Endometrium (tissue), 2 donors: ENCODE results near the gene HLTF.

Experiments used
- FAIRE-seq: peaks from 2 replicates; lab custom pipeline; 2012; peaks lifted over from hg19 to GRCh38; lab: Jason Lieb, UNC
- donor health status: control.
- donor health status: control.

The HLTF gene

DNA sequence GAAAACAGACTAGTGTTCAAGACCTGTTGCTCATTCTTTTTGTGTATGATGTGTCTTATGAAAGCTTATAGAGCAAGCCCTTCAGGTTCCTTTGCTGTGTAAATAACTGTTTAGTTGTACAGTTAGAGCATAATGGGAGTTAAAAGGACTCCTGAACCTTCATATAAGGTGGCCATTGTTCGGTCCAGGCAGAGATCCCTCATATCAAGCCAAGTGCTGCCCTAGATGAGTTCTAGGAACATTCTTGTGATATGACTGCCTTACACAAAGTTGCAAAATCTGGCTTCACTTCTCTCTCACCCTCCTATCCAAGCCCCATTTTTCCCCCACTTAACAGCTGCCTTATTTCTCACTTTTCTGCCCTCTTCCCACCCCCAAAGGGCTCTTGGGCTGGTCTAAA is 68.1 kb downstream of the HLTF start:
- FAIRE-seq: no peak

DNA sequence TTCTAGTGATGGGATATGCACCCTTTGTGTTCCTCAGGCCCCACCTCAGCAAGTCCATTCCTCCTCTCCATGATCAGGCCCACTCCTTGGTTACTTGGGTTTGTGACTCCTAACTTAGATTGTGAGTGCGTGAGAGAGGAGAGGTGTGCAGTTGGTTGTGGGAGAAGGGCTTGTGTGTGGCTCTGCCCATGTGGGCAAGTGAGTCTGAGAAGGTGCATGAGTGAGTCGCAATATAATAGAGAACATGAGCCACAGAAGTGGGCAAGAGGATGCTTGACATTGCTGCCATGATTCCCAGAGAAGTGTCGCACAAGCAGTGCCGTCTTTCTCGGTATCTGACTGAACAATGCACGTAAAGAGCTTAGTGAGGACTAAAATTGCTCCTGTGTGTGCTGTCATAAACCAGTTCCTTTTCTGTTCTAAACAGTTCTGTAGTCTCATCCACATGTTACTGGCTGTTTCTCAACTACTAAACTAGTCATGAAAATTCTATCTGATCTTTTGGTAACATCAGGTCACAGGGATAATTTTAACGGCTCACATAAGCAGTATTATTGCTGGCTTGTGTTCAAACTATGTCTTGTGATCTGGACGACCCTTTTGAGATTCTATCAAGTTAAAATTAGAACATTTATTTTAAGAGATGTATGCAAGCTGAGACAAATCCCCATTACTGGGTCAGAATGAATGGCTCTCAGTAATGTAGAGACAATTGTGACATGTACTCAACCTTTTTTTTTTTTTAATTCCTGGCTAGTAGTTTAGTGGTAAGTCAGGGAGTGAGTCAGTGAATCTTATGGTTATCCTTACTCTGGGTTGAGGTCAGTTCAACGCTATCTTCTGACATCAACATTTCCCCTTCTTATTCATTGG is 69.4 kb downstream of the HLTF start:
- no peak for FAIRE-seq

DNA sequence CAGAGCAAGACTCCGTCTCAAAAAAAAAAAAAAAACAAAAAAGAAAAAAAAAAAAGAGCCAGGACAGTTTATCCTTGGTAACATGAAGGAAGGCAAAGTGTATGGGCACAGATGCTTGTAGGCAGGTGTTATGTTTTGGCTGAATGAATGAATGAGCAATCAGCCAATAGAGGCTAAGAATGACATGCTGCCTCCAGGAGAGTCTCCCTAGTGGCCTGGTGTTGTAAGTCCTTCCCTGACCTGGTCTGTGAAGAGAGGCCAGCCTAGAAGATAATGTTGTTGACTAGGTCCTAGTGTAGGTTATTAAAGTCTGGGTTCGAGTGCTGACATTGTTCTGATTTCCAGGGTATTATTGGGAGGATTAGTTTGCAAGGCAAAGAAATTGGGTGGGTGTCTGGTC is 70.1 kb downstream of the HLTF start:
- no peak for FAIRE-seq

DNA sequence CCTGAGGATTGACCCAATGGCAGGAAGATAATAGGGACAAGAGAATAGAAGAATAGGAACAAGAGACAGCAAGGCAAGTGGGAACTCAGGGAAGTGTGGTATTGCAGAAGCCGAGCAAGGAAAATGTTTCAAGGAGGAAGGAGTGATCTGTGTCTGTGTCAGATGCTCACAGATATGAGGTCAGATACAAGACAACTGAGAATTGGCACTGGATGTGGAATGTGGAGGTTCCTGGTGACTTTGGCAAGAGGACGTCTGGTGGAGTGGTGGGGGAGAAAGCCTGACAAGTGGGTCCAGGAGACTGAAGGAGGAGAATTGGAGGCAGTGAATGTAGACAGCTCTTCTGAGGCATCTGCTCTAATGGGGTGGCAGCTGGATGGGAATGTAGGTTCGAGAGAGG is 70.9 kb downstream of the HLTF start:
- FAIRE-seq: no peak

DNA sequence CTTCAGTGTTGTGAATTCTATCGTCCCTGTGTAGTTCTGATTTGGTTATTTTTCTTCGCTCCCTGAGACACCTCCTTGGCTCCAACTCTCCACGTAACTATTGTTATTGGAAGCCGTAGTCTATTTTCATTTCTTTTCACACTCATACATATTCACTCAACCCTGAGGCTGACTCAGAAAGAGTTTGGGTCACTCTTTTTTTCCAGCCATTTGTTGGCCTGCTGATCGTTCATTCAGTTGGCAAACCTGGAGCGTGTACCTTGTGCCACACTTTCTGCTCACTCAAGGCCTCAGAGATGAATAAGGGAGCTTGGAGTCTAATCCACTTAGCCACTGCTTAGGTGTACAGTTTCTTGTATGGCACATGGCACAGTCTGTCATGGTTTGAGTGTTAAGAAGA is 72.6 kb downstream of the HLTF start:
- no peak for FAIRE-seq

DNA sequence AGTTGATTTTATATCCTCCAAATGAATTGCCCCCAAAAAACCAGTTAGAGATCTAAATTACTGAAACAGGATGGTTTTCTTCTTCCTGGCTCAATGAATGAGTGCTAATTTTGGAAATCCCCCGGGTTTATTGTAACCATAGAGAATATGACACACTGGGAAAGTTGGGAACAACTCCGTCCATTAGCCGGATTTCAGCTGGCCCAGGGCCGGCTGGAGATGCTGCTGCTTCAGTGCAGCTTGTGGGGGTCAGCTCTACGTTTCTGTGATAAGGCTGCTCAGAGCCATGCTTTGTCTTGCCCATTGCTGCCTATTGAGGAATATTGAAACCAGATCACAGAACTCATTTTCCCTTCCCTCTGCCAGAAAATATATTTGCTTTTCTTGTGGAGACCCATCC is 74.7 kb downstream of the HLTF start:
- no peak for FAIRE-seq

DNA sequence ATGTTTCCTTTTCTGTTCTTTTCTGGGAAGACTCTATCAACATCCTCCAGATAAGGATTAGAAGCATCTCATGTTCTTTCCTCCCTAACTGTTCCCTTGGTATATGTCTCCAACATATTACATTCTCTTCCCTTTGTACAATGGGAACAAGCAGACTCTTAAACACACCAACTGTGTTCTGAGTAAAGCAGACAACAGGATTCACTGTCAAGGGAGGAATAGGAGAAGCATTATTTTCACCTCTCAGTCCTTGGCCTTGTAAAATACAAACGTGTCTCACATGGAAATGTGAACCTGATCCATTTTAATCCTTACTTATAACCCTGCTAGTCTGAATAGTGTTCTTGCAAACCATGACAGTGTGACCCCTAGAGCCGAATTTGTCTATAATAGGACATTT is 75.4 kb downstream of the HLTF start:
- FAIRE-seq: no peak

DNA sequence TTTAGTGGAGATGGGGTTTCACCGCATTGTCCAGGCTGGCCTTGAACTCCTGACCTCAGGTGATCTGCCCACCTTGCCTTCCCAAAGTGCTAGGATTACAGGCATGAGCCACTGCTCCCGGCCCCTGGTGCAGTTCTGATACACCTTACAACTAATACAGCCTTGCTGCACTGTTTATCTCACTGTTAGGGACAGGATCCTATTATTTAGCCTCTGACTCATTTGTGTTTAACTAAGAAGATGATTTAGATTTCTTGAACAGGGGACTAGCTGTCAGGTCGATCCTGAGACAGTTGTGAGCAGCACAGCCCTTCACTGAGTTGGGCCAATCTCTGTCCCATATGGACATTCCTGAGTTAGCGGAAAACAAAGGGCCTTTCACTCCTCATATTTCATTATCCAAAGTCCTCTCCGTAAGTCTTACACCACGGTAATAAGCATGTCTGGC is 75.8 kb downstream of the HLTF start:
- FAIRE-seq: no peak

DNA sequence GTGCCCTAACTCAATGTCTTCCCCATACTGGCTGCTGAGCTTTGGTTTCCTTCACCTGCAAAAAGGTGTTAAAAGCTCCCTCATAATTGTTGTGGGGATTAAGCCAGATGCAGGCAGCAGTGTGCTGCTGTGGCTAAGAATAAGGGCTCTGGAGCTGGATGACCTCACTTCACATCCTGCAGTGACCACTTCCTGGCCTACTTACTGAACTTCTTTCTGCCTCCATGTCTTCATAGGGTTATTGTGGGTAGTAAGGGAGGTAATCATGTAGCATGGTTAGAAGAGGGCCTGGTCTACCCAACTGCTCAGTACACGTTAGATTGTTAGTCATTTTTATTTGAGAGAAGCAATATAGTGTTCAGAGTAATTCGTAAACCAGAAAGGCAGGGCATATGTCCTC is 76.6 kb downstream of the HLTF start:
- no peak for FAIRE-seq

DNA sequence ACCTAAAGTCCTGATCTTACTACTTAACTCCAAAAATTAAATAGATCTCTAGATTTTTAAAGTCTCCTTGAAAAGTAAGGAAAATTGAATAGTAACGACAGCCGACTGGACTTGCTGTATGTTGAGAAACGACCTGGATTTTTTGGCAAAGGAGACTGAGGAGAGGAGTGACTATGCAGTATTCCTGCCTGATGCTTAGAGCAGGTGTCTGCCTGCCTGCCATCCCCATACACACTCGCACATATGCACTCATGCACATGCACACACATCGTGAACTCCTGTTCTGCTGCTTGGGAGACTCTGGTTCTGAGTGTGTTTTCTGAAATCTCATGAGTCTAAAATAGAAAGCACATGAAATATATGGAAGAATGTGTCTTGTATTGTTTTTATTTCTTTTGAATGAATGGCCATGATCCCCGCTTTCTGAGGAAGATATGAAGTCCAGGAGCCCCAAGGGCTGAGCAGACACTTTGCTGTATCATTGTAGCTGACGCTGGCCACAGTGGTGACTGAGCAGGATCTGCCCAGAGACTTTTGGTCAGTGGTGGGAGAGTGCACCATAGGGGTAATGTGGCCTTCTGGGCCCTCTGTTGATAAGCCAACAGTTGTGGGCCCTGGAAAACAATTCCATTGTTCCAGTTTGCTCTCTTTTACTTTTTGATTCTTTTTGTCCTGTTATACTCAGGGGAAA is 78.6 kb downstream of the HLTF start:
- no peak for FAIRE-seq

DNA sequence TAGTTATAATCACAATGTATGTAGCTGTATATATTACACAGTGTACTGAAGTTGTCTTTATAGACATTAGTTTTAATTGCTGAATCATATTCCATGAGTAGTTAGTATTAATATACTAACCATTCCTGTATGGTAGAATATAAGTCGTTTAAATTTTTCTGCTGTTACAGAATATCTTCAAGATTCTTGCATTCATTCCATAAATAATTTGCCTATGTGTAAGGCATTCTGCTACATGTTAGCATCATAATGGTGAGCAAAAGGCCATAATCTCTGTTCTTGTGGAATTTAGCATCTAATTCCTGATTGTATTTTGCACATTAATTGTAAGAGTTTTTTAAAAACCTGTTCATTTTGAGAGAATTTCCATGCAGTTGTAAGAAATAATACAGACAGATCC is 80.9 kb downstream of the HLTF start:
- FAIRE-seq: no peak

DNA sequence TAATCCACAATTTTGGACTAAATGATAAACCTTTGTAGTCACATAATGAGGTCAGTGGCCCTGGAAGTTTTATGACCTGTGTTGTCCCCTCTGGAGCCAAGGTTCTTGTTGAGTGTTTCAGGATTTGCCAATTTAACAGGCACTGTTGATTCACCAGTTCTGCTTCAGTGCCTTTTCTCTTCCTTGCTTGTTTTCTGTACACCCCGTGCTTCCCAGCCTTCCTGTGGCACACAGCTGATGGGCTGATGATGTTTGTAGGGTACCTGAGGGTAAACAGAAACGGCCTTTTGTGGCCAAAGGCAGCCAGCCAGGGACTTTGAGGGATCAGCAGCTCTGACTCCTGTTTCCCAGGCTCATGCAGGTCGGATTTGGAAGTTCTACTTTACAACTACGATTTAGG is 81.7 kb downstream of the HLTF start:
- no peak for FAIRE-seq

DNA sequence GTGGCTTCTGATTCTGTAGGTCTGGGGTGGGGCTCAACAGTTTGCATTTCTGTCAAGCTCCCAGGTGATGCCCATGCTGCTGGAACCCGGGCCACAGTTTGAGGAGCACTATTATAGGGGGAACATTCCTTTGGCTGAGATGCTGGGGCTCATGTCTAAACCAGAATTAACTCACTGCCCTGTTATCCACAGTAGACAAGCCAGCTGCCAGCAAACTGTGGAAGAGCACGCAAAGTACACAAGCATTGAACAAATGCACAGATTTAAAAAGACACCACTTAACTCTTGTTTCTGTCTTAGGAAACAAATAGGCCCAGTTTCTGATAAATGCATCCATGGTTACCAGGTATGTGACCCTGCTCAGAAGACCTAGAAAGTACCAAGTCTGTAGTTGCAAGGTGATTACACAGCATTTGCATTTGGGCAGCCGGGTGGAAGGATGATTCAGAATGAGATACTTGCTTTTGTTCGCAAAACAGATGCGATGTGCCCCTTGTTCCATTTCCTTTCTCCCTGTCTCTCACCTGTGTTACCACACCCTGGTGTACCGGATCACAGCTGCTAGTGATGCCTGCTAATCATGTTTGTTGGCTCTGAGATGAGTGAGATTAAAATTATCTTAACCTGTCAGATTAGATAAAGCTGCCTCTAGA is 82.6 kb downstream of the HLTF start:
- no peak for FAIRE-seq

DNA sequence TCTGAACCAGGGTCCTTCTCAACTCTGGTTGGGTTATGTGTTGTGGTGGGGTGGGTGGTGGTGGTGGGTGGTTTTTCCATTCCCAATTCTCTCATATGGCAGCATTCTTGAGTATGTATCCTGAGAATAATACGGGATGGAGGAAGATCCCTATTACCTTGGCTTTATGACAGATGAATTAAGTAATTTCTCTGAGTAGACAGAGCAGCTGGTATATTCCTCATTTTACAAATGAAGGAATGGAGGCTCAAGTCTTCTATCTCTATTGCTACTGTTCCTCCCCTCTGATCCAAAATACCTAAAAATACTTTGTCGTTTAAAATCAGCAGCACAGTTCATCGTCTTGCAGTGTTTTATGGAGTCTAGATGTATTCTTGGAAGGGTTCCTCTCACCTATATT is 84.6 kb downstream of the HLTF start:
- FAIRE-seq: no peak

DNA sequence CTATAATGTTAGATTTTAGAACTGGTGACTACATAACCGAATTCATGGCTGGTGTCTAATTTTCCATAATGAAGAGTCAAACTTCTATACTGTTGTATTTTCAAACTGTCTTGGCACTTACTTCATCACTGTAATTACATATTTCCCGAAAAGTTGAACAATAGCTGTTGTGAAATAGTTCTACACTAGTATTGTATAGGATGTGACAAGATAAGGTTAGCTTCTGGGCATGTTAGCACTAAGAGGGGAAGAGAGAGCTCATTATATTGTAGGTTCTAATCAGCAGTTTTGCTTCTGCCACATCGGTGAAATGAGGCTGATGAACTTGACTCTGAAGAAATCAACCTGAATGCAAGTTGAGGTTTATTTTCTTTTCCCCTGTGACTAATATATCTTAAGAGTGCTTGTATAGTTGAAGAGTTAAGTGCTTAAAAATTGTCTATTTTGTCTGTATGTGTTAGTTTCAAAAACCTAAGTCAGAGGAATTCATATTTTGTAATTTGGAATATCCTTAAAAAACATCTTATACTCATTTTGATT is 86.1 kb downstream of the HLTF start:
- FAIRE-seq: no peak

DNA sequence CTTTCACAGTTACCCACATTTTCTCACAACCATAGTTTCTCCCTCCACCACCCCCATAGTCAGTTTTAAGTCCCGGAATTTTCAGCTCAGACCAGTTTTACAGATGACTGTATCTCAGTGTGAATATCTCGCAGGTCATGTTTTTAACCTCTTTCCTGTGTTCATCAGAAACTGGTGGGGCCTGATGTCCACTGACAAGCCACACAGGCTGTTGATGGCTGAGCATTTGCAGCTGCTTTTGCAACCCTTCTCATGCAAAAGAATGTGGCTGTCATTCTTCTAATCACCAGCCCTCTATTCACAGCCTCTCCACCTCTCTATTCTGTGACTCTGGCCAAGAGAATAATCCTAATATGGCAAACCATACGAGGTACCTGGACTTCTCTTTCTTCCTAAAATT is 86.5 kb downstream of the HLTF start:
- no peak for FAIRE-seq

DNA sequence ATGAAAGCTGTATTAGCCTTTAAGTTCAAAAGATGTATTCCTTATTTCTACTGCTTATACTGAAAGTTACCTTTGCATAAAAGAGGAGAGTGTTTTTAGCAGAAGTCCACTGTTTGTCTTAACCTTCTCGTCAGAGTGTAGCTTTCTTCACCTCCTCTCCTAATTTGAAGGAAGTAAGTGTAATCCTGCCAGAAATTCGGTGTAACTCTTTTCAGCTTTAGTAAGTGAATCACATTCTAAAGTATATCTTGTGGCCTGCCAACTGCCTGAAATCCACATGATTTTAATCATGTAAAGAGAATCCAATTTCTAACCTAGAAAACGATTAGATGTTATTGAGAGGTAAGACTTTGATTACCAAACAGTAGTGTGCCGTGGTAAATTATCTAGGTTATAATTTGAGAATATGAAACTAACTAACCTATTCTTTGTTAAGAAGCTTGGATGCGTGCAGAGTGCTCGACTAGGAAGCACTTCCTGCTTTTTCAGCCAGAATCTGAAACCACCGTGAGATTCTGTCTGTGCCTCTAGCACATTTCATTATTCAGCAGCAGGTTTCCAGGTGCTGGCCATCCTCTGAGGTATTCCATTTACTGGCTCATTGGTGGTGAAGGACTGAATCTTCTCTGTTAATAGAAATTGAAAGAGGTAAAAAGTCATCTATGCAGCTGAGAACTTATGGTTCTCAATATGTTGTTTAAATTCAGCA is 87.5 kb downstream of the HLTF start:
- FAIRE-seq: no peak

DNA sequence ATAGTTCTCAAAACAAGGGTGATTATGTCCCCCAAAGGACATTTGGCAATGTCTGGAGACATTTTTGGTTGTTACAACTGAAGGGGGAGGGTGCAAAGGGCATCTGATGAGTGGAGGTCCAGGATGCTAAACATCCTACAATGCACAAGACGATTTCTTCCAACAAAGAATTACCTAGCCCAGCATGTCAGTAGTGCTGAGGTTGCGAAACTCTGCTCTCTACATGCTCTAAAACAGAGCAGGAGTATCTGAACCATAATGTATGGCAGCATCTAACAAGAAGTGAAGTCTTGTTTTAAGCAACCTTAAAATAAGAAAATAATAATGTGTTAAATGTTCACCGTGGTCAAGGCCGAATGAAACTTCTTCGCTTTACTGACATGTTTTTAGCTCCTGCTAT is 88.0 kb downstream of the HLTF start:
- no peak for FAIRE-seq

DNA sequence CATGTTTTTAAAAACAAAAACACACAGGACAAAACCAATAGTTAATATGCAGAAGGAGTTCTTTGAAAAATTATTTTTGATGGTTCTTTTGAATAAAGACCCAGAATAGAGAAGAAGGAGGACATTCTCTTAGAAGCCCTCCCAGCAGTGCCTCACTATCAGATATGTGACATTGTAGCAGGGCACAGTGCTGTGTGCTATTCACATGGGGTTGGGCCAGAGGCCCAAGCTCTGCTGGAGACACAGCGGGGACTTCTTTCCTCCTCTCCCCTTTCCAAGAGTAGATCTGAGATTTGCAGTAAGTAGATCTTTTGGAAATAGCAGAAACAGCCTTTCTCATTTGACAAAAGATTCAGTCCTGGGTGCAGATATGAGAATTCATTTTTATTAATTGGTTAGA is 88.7 kb downstream of the HLTF start:
- FAIRE-seq: no peak

DNA sequence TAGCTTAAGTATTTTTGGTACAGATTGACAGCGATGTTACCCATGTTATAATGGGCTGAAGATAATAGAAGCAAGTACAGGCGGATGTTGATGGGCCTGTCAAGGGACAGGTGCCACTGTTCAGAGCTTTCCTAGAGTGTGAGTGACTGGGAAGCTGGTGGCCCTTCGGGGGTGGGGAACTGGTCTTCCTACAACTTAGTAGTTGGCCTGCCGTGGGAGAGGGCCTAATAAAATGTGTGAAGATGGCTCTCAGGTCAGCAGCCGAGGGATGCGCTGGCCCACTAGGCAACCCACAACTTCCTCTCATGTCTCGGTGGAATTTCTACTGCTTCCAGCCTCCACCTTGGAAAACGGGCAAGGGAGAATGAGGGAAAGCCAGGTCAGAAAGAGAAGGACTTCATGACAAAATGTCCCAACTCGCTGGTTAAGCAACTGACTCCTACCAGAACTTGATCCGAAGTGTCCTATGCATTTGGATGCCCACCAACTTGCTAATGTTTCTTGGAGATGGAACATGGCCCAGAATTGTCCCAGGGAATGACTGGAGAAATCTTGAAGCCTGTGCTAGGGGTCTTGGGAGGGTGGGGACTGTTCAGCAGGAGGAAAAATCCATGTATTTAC is 93.6 kb downstream of the HLTF start:
- FAIRE-seq: no peak

DNA sequence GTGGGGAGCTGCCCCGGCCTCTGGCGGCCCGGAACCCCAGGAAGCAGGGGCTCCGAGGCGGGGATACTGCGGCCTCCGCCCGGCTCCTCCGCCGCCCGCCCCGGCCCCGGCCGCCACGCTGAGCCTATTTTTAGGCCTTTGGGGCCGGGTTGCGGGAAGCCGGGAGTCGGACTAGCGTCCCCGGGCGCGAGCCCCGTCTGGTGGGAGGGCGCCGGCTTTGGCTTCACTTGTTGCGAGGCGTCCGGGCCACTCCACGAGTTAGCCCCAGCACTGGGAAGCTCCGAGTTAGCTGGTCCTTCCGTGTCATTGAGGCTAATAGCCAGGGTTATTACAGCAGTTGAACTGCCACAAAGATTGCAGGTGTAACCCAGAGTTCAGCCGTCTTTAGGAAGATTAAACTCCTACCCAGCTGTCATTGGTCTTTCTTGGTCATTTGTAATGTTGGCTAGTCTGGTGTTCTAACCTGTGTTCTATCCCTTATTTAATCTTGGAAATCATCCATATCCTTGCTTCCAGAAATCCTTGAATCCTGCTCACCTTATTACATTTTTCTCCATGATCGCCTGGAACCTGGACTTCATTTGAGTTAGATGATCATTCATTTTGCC is 94.2 kb downstream of the HLTF start:
- FAIRE-seq: no peak
